HEK293T (cell line): Measurements from ENCODE around the gene HOXA3.

Experiments used
- BHLHE40 ChIP-seq: fragments of 450-650 bp; IDR thresholded peaks from 2 replicates; pipeline ENCODE4 v1.6.1; 2016; ENCODE audit warnings: mild to moderate bottlenecking, moderate library complexity, borderline replicate concordance
- ELF4 ChIP-seq: fragments of 450-650 bp; IDR thresholded peaks from 2 replicates; pipeline ENCODE4 v1.6.1; 2017; ENCODE audit warnings: antibody characterized with exemption
- FOXA1 ChIP-seq: fragments of 450-650 bp; IDR thresholded peaks from 2 replicates; pipeline ENCODE4 v1.6.1; 2016; ENCODE audit warnings: mild to moderate bottlenecking
- FOXM1 ChIP-seq: fragments of 450-650 bp; IDR thresholded peaks from 2 replicates; pipeline ENCODE4 v1.6.1; 2017; ENCODE audit warnings: mild to moderate bottlenecking, borderline replicate concordance
- HDGF ChIP-seq: fragments of 450-650 bp; IDR thresholded peaks from 2 replicates; pipeline ENCODE4 v1.6.1; 2017; ENCODE audit warnings: antibody characterized with exemption, borderline replicate concordance
- L3MBTL2 ChIP-seq: fragments of 450-650 bp; conservative IDR thresholded peaks from 2 replicates; pipeline ENCODE4 v1.6.1; 2016; ENCODE audit warnings: mild to moderate bottlenecking
- SP1 ChIP-seq: fragments of 450-650 bp; IDR thresholded peaks from 2 replicates; pipeline ENCODE4 v1.6.1; 2017
- SUZ12 ChIP-seq: fragments of 450-650 bp; IDR thresholded peaks from 2 replicates; pipeline ENCODE4 v1.6.1; 2016; ENCODE audit warnings: mild to moderate bottlenecking
- TARDBP ChIP-seq: fragments of 450-650 bp; IDR thresholded peaks from 2 replicates; pipeline ENCODE4 v1.6.1; 2016
- ZNF384 ChIP-seq: fragments of 450-650 bp; IDR thresholded peaks from 2 replicates; pipeline ENCODE4 v1.6.1; 2016

DNA sequence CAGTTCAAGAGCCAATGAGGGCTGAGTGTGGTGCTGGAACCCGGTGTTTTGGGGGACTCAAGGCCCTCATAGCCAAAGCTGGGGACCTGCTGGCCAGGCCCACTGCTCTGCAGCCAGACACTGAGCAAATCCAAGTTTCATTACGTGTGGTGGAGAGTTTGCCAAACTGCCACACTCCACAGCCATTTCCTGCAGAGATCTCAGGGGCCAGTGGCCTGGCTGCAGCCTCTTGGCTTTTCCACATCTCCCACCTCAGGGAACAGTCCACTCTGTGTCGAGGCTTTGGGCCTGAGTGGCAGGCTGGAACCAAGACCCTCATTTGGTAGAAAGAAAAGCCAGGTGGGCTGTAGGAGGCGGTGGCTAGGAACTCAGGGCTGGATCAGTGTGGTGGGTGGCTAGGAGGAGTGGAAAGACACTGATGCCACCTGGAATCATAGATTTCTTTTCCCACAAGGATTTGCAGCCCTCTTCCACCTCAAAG lies 29.5 kb upstream of the HOXA3 start:
- TF ChIP-seq TARDBP (no peak), HDGF (no peak; the same call in 1 of the 2 replicates), SUZ12 (no peak), BHLHE40 (no peak), SP1 (no peak), FOXM1 (no peak), FOXA1 (no peak), ZNF384 (no peak), L3MBTL2 (no peak), ELF4 (no peak)
